ENCODE results near the gene DGKE. TPM values are rescaled to one million over a fixed set of nuclear protein-coding genes. Genes with fewer than 3 reads are reported as not detected.

Gene DGKE
- total and polyA plus RNA-seq, 9 donors: 2.0 to 5.8 (median 3.8) TPM

- Histone ChIP-seq H3K36me3 (ENCODE audit: control insufficient read depth, insufficient read depth, low read length) (peaks cover 2% of the 10 kb centered on the region), H3K27ac (ENCODE audit: low read length) (no peak overlapping the region), H3K27me3 (ENCODE audit: control insufficient read depth, insufficient read depth, low read length) (no peaks in the 10 kb centered on the region), H3K4me1 (ENCODE audit: control insufficient read depth, insufficient read depth, low read length) (no peaks in the 10 kb centered on the region), H3K4me3 (ENCODE audit: low read length) (no peak overlapping the region), H3K9me3 (replicated peaks; ENCODE audit: control insufficient read depth, low read depth, low read length) (no peaks in the 10 kb centered on the region)
- 86% methylated on average over 1 of the region's 2 CpGs for WGBS (ENCODE audit: insufficient coverage)
- no peak for DNase-seq
Observed at GRCh38 chr17:56842577-56842976, 8.6 kb downstream of the DGKE start.

GRCh38 chr17:56845934-56846333 is 12.0 kb downstream of the DGKE start:
- DNase-seq: no peak
- Histone ChIP-seq H3K9me3 (replicated peaks; ENCODE audit: control insufficient read depth, low read depth, low read length) (no peaks in the 10 kb centered on the region), H3K4me3 (ENCODE audit: low read length) (no peak overlapping the region), H3K36me3 (ENCODE audit: control insufficient read depth, insufficient read depth, low read length) (peaks cover 3% of the 10 kb centered on the region), H3K4me1 (ENCODE audit: control insufficient read depth, insufficient read depth, low read length) (no peaks in the 10 kb centered on the region), H3K27ac (ENCODE audit: low read length) (no peak overlapping the region), H3K27me3 (ENCODE audit: control insufficient read depth, insufficient read depth, low read length) (no peaks in the 10 kb centered on the region)
- no CpG with 5 or more reads among the region's 1 CpG for WGBS (ENCODE audit: insufficient coverage)

- WGBS (ENCODE audit: insufficient coverage): no CpG with 5 or more reads among the region's 4 CpGs
- Histone ChIP-seq H3K4me3 (ENCODE audit: low read length) (no peak overlapping the region), H3K36me3 (ENCODE audit: control insufficient read depth, insufficient read depth, low read length) (peaks cover 6% of the 10 kb centered on the region), H3K9me3 (replicated peaks; ENCODE audit: control insufficient read depth, low read depth, low read length) (no peaks in the 10 kb centered on the region), H3K4me1 (ENCODE audit: control insufficient read depth, insufficient read depth, low read length) (no peaks in the 10 kb centered on the region), H3K27ac (ENCODE audit: low read length) (no peak overlapping the region), H3K27me3 (ENCODE audit: control insufficient read depth, insufficient read depth, low read length) (no peaks in the 10 kb centered on the region)
- DNase-seq: no peak
Observed at GRCh38 chr17:56847106-56847505, 13.2 kb downstream of the DGKE start.

- no peaks in the 10 kb centered on the region for H3K9me3 ChIP-seq (replicated peaks; ENCODE audit: control insufficient read depth, low read depth, low read length)
- H3K27ac ChIP-seq (ENCODE audit: low read length): no peak overlapping the region
- H3K4me3 ChIP-seq (ENCODE audit: low read length): no peak overlapping the region
- H3K4me1 ChIP-seq (ENCODE audit: control insufficient read depth, insufficient read depth, low read length): no peaks in the 10 kb centered on the region
- 50% methylated on average over 2 of the region's 3 CpGs for WGBS (ENCODE audit: insufficient coverage)
- peaks cover 6% of the 10 kb centered on the region for H3K36me3 ChIP-seq (ENCODE audit: control insufficient read depth, insufficient read depth, low read length)
- DNase-seq: no peak
- no peaks in the 10 kb centered on the region for H3K27me3 ChIP-seq (ENCODE audit: control insufficient read depth, insufficient read depth, low read length)
Observed at GRCh38 chr17:56849131-56849530, 15.2 kb downstream of the DGKE start.

GRCh38 chr17:56850591-56850990 is 16.6 kb downstream of the DGKE start:
- WGBS (ENCODE audit: insufficient coverage): no CpG with 5 or more reads among the region's 2 CpGs
- no peaks in the 10 kb centered on the region for H3K9me3 ChIP-seq (replicated peaks; ENCODE audit: control insufficient read depth, low read depth, low read length)
- H3K27ac ChIP-seq (ENCODE audit: low read length): no peak overlapping the region
- no peaks in the 10 kb centered on the region for H3K27me3 ChIP-seq (ENCODE audit: control insufficient read depth, insufficient read depth, low read length)
- H3K4me1 ChIP-seq (ENCODE audit: control insufficient read depth, insufficient read depth, low read length): no peaks in the 10 kb centered on the region
- no peak overlapping the region for H3K4me3 ChIP-seq (ENCODE audit: low read length)
- peaks cover 6% of the 10 kb centered on the region for H3K36me3 ChIP-seq (ENCODE audit: control insufficient read depth, insufficient read depth, low read length)
- no peak for DNase-seq

- no peak overlapping the region for H3K27ac ChIP-seq (ENCODE audit: low read length)
- no CpG with 5 or more reads among the region's 3 CpGs for WGBS (ENCODE audit: insufficient coverage)
Observed at GRCh38 chr17:56851008-56851407, 17.1 kb downstream of the DGKE start.

GRCh38 chr17:56861899-56862298 is 27.9 kb downstream of the DGKE start:
- Histone ChIP-seq H3K4me1 (ENCODE audit: control insufficient read depth, insufficient read depth, low read length) (no peaks in the 10 kb centered on the region), H3K4me3 (ENCODE audit: low read length) (no peak overlapping the region), H3K9me3 (replicated peaks; ENCODE audit: control insufficient read depth, low read depth, low read length) (no peaks in the 10 kb centered on the region), H3K27me3 (ENCODE audit: control insufficient read depth, insufficient read depth, low read length) (no peaks in the 10 kb centered on the region), H3K27ac (ENCODE audit: low read length) (no peak overlapping the region), H3K36me3 (ENCODE audit: control insufficient read depth, insufficient read depth, low read length) (peaks cover 8% of the 10 kb centered on the region)
- no CpG with 5 or more reads among the region's 3 CpGs for WGBS (ENCODE audit: insufficient coverage)
- DNase-seq: no peak

More at GRCh38 chr17:56851008-56851407, 17.1 kb downstream of the DGKE start:
- DNase-seq: no peak
- no peaks in the 10 kb centered on the region for H3K4me1 ChIP-seq (ENCODE audit: control insufficient read depth, insufficient read depth, low read length)
- peaks cover 6% of the 10 kb centered on the region for H3K36me3 ChIP-seq (ENCODE audit: control insufficient read depth, insufficient read depth, low read length)
- no peaks in the 10 kb centered on the region for H3K9me3 ChIP-seq (replicated peaks; ENCODE audit: control insufficient read depth, low read depth, low read length)
- H3K27me3 ChIP-seq (ENCODE audit: control insufficient read depth, insufficient read depth, low read length): no peaks in the 10 kb centered on the region
- H3K4me3 ChIP-seq (ENCODE audit: low read length): no peak overlapping the region

- Histone ChIP-seq H3K4me3 (ENCODE audit: low read length) (no peak overlapping the region), H3K4me1 (ENCODE audit: control insufficient read depth, insufficient read depth, low read length) (no peaks in the 10 kb centered on the region), H3K9me3 (replicated peaks; ENCODE audit: control insufficient read depth, low read depth, low read length) (no peaks in the 10 kb centered on the region), H3K36me3 (ENCODE audit: control insufficient read depth, insufficient read depth, low read length) (peaks cover 8% of the 10 kb centered on the region), H3K27me3 (ENCODE audit: control insufficient read depth, insufficient read depth, low read length) (no peaks in the 10 kb centered on the region), H3K27ac (ENCODE audit: low read length) (no peak overlapping the region)
- DNase-seq: no peak
- WGBS (ENCODE audit: insufficient coverage): 33% methylated on average over 1 of the region's 3 CpGs
Observed at GRCh38 chr17:56863974-56864373, 30.0 kb downstream of the DGKE start.

- Histone ChIP-seq H3K27me3 (ENCODE audit: control insufficient read depth, insufficient read depth, low read length) (no peaks in the 10 kb centered on the region), H3K36me3 (ENCODE audit: control insufficient read depth, insufficient read depth, low read length) (peaks cover 8% of the 10 kb centered on the region), H3K9me3 (replicated peaks; ENCODE audit: control insufficient read depth, low read depth, low read length) (no peaks in the 10 kb centered on the region), H3K27ac (ENCODE audit: low read length) (no peak overlapping the region), H3K4me3 (ENCODE audit: low read length) (no peak overlapping the region), H3K4me1 (ENCODE audit: control insufficient read depth, insufficient read depth, low read length) (no peaks in the 10 kb centered on the region)
- DNase-seq: no peak
- WGBS (ENCODE audit: insufficient coverage): 89% methylated on average over 2 of the region's 5 CpGs
Observed at GRCh38 chr17:56866076-56866475, 32.1 kb downstream of the DGKE start.

GRCh38 chr17:56866496-56866895 is 32.5 kb downstream of the DGKE start:
- H3K27ac ChIP-seq (ENCODE audit: low read length): no peak overlapping the region
- no CpG with 5 or more reads among the region's 3 CpGs for WGBS (ENCODE audit: insufficient coverage)
- no peaks in the 10 kb centered on the region for H3K4me1 ChIP-seq (ENCODE audit: control insufficient read depth, insufficient read depth, low read length)
- DNase-seq: peak; percentile 10
- H3K4me3 ChIP-seq (ENCODE audit: low read length): no peak overlapping the region
- no peaks in the 10 kb centered on the region for H3K27me3 ChIP-seq (ENCODE audit: control insufficient read depth, insufficient read depth, low read length)
- no peaks in the 10 kb centered on the region for H3K9me3 ChIP-seq (replicated peaks; ENCODE audit: control insufficient read depth, low read depth, low read length)
- peaks cover 5% of the 10 kb centered on the region for H3K36me3 ChIP-seq (ENCODE audit: control insufficient read depth, insufficient read depth, low read length)

GRCh38 chr17:56867948-56868376 is 34.0 kb downstream of the DGKE start:
- WGBS (ENCODE audit: insufficient coverage): no CpG with 5 or more reads among the region's 2 CpGs
- Histone ChIP-seq H3K4me1 (ENCODE audit: control insufficient read depth, insufficient read depth, low read length) (no peaks in the 10 kb centered on the region), H3K4me3 (ENCODE audit: low read length) (no peak overlapping the region), H3K9me3 (replicated peaks; ENCODE audit: control insufficient read depth, low read depth, low read length) (no peaks in the 10 kb centered on the region), H3K27ac (ENCODE audit: low read length) (no peak overlapping the region), H3K27me3 (ENCODE audit: control insufficient read depth, insufficient read depth, low read length) (no peaks in the 10 kb centered on the region), H3K36me3 (ENCODE audit: control insufficient read depth, insufficient read depth, low read length) (no peaks in the 10 kb centered on the region)
- no peak for DNase-seq
